Prostate gland (tissue), 2 donors: ENCODE data around the gene SPR.

Experiments used
- CTCF ChIP-seq, 4 experiments: fragments of 200-600 bp in 2 of 4; fragments of 450-650 bp in 2 of 4; sonication (generic) in 2 of 4; IDR thresholded peaks; 1 replicate in 3 of 4; 2 replicates in 1 of 4; pipeline ENCODE4 v1.5.1; 2016 to 2019; ENCODE audit warnings: antibody characterized with exemption in 4 of 4, mild to moderate bottlenecking in 2 of 4, moderate library complexity in 2 of 4
- POLR2A ChIP-seq: fragments of 450-650 bp; IDR thresholded peaks from one replicate; pipeline ENCODE4 v1.6.1; 2016; ENCODE audit warnings: antibody characterized with exemption, mild to moderate bottlenecking
- POLR2AphosphoS5 ChIP-seq: sonication (generic); formaldehyde crosslinking; IDR thresholded peaks from one replicate; pipeline ENCODE4 v1.6.1; 2017; ENCODE audit warnings: antibody characterized with exemption

- TF ChIP-seq CTCF (IDR thresholded peaks at IDR 0.05) (no peak), POLR2A (no peak), POLR2AphosphoS5 (no peak)
Measured at GRCh38 chr2:72915320-72915906, 28.2 kb downstream of the SPR start.
